Skeletal muscle tissue (tissue), 4 donors: ENCODE results near the gene ACP5. TPM values are rescaled to one million over a fixed set of nuclear protein-coding genes. Genes with fewer than 3 reads are reported as not detected.
"Not testable (repeated sequence)": the region's sequence is repeated elsewhere in the genome, so short reads cannot be mapped to it uniquely, and the experiment has no call there.

Source experiments
- H3K27ac ChIP-seq: one replicate; pipeline ENCODE4 v1.7.0; 2013; ENCODE audit warnings: mild to moderate bottlenecking, low read depth, low read length, inconsistent platforms
- H3K27me3 ChIP-seq, 3 donors: one replicate each; pipeline ENCODE4 v1.7.0; 2013; ENCODE audit warnings: low read length in 3 of 3; ENCODE audit not compliant: control insufficient read depth in 3 of 3, insufficient read depth in 3 of 3
- H3K36me3 ChIP-seq, 3 donors: one replicate each; pipeline ENCODE4 v1.7.0; 2013; ENCODE audit warnings: low read length in 3 of 3; ENCODE audit not compliant: control insufficient read depth in 3 of 3, insufficient read depth in 3 of 3
- H3K4me1 ChIP-seq, 3 donors: one replicate each; pipeline ENCODE4 v1.7.0; 2013; ENCODE audit warnings: low read length in 3 of 3, mild to moderate bottlenecking in 3 of 3; ENCODE audit not compliant: control insufficient read depth in 3 of 3, insufficient read depth in 3 of 3
- H3K4me3 ChIP-seq, 3 donors: one replicate each; pipeline ENCODE4 v1.7.0; 2013; ENCODE audit warnings: low read length in 3 of 3
- H3K9ac ChIP-seq, 3 donors: one replicate each; pipeline ENCODE4 v1.7.0; 2013; ENCODE audit warnings: low read length in 3 of 3, mild to moderate bottlenecking in 3 of 3, moderate library complexity in 2 of 3, low read depth in 1 of 3
- H3K9me3 ChIP-seq, 3 donors: one replicate each; pipeline ENCODE4 v1.7.0; 2013; ENCODE audit warnings: low read length in 3 of 3; ENCODE audit not compliant: control insufficient read depth in 3 of 3
- total RNA-seq: library from RNA; depleted of rRNA; stranded (reverse); fragments of >200 nt; gene quantifications from one replicate; pipeline ENCODE4 v1.2.3, GENCODE V29; 2014
- donor health status: Osteomylitis.

ACP5 gene
- total RNA-seq, 1 donor from 2014 or later = 3.7 TPM

- not testable (repeated sequence) for H3K36me3 ChIP-seq, H3K27me3 ChIP-seq, H3K27ac ChIP-seq, H3K9me3 ChIP-seq, H3K4me3 ChIP-seq, H3K4me1 ChIP-seq, H3K9ac ChIP-seq
These were observed 13.2 kb downstream of the ACP5 start for GRCh38 chr19:11564082-11564807.

DNA sequence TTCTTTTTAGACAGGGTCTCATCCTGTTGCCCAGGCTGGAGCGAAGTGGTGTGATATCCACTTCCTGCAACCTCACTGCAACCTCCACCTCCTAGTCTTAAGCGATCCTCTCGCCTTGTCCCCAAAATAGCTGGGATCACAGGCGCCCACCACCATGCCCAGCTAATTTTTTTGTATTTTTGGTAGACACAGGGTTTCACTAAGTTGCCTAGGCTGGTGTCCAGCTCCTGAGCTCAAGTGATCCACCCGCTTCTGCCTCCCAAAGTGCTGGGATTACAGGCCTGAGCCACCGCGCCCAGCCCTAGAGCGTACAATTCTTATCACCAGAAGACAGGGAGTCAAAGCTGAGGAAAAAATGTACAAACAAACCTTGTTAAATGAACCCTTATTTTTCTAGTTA lies 13.9 kb downstream of the ACP5 start:
- Histone ChIP-seq H3K9ac (no peak overlapping the region), H3K27me3 (no peaks in the 10 kb centered on the region), H3K27ac (no peak overlapping the region), H3K4me3 (no peak overlapping the region), H3K36me3 (no peaks in the 10 kb centered on the region), H3K9me3 (no peaks in the 10 kb centered on the region), H3K4me1 (peaks cover 3 to 10% (median 9%) of the 10 kb centered on the region in 3 donors)

GRCh38 chr19:11560404-11561051 lies 16.9 kb downstream of the ACP5 start:
- Histone ChIP-seq H3K9ac (no peak overlapping the region), H3K36me3 (peaks cover 0 to 6% (median 4%) of the 10 kb centered on the region in 3 donors), H3K27ac (no peak overlapping the region), H3K27me3 (no peaks in the 10 kb centered on the region), H3K9me3 (no peaks in the 10 kb centered on the region), H3K4me1 (peaks cover 13 to 32% (median 21%) of the 10 kb centered on the region in 3 donors), H3K4me3 (peak overlapping the region in 2 of 3 donors; percentile 10 to 98)

GRCh38 chr19:11558881-11559828 lies 18.3 kb downstream of the ACP5 start, which contains the start of gene ELOF1:
TSS of gene ELOF1 (minus strand) at chr19:11559230. CDS start at chr19:11554347, 4,883 bp downstream.
- H3K4me1 ChIP-seq = peaks cover 13 to 32% (median 21%) of the 10 kb centered on the region in 3 donors
- H3K4me3 ChIP-seq = peak within 1 kb of the TSS; percentile 93 to 98 (median 95)
- H3K36me3 ChIP-seq = peaks cover 9 to 13% (median 12%) of the 10 kb centered on the region in 3 donors
- H3K27ac ChIP-seq = peak within 1 kb of the TSS; percentile 62
- no peaks in the 10 kb centered on the region for H3K27me3 ChIP-seq
- no peaks in the 10 kb centered on the region for H3K9me3 ChIP-seq
- peak within 1 kb of the TSS; percentile 89 to 94 (median 94) for H3K9ac ChIP-seq

DNA sequence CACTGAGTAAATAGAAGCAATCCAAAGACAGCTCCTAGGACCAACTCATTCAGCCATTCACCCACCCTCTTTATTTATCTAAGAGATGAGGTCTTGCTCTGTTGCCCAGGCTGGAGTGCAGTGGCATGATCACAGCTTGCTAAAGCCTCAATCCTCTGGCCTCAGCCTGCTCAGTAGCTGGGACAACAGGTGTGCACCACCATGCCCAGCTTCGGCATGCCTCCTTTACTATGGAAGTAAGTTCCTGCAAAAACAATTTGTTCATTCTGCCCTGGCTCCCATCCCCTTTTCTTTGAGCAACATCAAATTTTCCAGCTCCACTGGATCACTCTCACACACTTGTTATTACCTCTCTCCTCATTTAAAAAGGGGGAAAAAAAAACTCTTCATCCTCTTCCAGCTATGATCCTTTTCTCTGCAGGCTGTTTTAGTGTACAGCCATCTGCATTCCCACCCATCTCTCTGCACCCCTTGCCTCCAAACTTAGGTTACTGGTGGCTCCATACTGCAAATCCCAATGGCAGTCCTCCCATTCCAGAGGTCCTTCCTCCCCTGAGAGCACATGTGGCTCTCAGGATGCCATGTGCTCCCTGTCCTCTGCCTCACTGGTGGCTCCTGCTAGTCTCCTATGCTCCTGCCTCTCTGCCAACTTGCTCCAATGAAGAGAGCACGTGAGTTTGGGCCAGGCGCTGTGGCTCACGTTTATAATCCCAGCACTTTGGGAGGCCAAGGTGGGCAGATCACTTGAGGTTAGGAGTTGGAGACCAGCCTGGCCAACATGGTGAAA lies 20.6 kb downstream of the ACP5 start:
- Histone ChIP-seq H3K27ac (no peak overlapping the region), H3K9me3 (no peaks in the 10 kb centered on the region), H3K4me1 (peaks cover 14 to 32% (median 21%) of the 10 kb centered on the region in 3 donors), H3K9ac (no peak overlapping the region), H3K27me3 (no peaks in the 10 kb centered on the region), H3K36me3 (peaks cover 27 to 31% (median 28%) of the 10 kb centered on the region in 3 donors), H3K4me3 (no peak overlapping the region)

DNA sequence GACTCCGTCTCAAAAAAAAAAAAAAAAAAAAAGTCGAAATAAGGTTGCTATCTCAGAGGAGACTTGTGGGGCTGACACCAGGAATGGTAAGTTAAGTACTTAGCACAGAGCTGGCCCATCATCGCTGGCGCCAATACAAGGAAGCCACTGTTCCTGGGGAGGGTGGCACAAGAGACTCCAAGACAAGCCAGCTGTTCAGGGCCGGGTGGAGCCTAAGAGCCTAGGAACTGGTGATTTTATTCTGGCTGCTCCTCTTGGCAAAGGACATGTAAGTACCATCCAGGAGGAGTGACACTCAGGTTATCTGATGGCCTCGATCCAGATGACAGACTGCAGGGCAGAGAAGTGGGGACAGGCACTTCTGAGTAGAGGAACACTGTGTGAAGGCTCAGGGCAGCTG lies 22.2 kb downstream of the ACP5 start:
- no peaks in the 10 kb centered on the region for H3K9me3 ChIP-seq
- peaks cover 14 to 28% (median 15%) of the 10 kb centered on the region in 3 donors for H3K4me1 ChIP-seq
- no peak overlapping the region for H3K27ac ChIP-seq
- H3K9ac ChIP-seq = peak overlapping the region in 1 of 3 donors; percentile 33
- no peaks in the 10 kb centered on the region for H3K27me3 ChIP-seq
- peaks cover 27 to 31% (median 28%) of the 10 kb centered on the region in 3 donors for H3K36me3 ChIP-seq
- H3K4me3 ChIP-seq = no peak overlapping the region

GRCh38 chr19:11554160-11554559 lies 23.3 kb downstream of the ACP5 start:
- H3K27me3 ChIP-seq = no peaks in the 10 kb centered on the region
- peaks cover 12 to 25% (median 13%) of the 10 kb centered on the region in 3 donors for H3K4me1 ChIP-seq
- no peak overlapping the region for H3K9ac ChIP-seq
- H3K36me3 ChIP-seq = peaks cover 27 to 31% (median 28%) of the 10 kb centered on the region in 3 donors
- H3K4me3 ChIP-seq = no peak overlapping the region
- no peak overlapping the region for H3K27ac ChIP-seq
- H3K9me3 ChIP-seq = no peaks in the 10 kb centered on the region

DNA sequence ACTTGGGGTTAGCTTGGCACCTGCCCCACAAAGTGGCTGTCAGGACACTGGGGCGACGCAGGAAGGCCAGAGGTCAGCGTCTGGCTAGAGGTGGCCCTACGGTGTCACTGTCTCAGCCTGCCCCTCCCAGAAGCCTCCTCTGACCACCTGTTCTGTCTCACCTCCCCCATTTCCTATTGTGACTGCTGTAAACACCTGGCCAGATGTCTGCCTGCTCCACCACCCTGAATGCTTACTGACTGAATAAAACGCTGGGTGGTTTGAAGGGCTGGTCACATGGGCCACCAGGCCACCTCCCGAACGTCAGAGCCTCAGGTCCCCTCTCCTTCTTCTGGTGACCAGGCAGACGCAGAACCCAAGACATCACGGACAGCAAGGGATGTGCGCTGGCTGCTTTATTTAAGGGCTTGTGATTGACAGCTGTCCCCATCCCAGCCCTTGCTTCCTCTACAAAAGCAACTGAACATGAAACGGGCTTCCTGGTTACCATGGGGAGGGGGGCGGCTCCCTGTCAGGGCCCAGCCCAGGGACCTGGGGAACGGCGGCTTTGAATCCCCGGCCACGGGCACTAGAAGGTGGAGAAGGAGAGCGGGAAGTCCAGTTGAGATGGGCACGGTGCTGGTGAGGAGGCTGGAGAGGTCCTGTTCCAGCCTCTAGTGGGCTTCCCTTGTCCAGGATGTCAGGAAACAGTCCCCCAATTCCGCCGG lies 24.6 kb downstream of the ACP5 start:
- Histone ChIP-seq H3K27me3 (no peaks in the 10 kb centered on the region), H3K4me3 (no peak overlapping the region), H3K27ac (no peak overlapping the region), H3K4me1 (peaks cover 5 to 15% (median 5%) of the 10 kb centered on the region in 3 donors), H3K36me3 (peaks cover 27 to 31% (median 28%) of the 10 kb centered on the region in 3 donors), H3K9ac (no peak overlapping the region), H3K9me3 (no peaks in the 10 kb centered on the region)
